ENCODE data around the gene SMIM17. TPM values are rescaled to one million over a fixed set of nuclear protein-coding genes. Genes with fewer than 3 reads are reported as not detected.

The SMIM17 gene
- total and polyA plus RNA-seq, 9 donors, result 0.85 to 2.6 (median 1.3) TPM

- no peaks in the 10 kb centered on the region for H3K4me1 ChIP-seq (ENCODE audit: control insufficient read depth, insufficient read depth, low read length)
- no peak overlapping the region for H3K27ac ChIP-seq (ENCODE audit: low read length)
- WGBS (ENCODE audit: insufficient coverage), result 5% methylated on average over 22 of the region's 25 CpGs
- H3K36me3 ChIP-seq (ENCODE audit: control insufficient read depth, insufficient read depth, low read length), result no peaks in the 10 kb centered on the region
- no peaks in the 10 kb centered on the region for H3K9me3 ChIP-seq (replicated peaks; ENCODE audit: control insufficient read depth, low read depth, low read length)
- no peak overlapping the region for H3K4me3 ChIP-seq (ENCODE audit: low read length)
- H3K27me3 ChIP-seq (ENCODE audit: control insufficient read depth, insufficient read depth, low read length), result peaks cover 23% of the 10 kb centered on the region
- no peak for DNase-seq
These were observed 549 bp downstream of the SMIM17 start for GRCh38 chr19:56643460-56643955.

- Histone ChIP-seq H3K4me3 (ENCODE audit: low read length) (no peak overlapping the region), H3K27me3 (ENCODE audit: control insufficient read depth, insufficient read depth, low read length) (no peaks in the 10 kb centered on the region), H3K9me3 (replicated peaks; ENCODE audit: control insufficient read depth, low read depth, low read length) (no peaks in the 10 kb centered on the region), H3K27ac (ENCODE audit: low read length) (no peak overlapping the region), H3K36me3 (ENCODE audit: control insufficient read depth, insufficient read depth, low read length) (no peaks in the 10 kb centered on the region), H3K4me1 (ENCODE audit: control insufficient read depth, insufficient read depth, low read length) (no peaks in the 10 kb centered on the region)
- DNase-seq, result no peak
- 57% methylated on average over 3 of the region's 3 CpGs for WGBS (ENCODE audit: insufficient coverage)
These were observed 11.2 kb downstream of the SMIM17 start for GRCh38 chr19:56654151-56654550.

- no peak for DNase-seq
- Histone ChIP-seq H3K36me3 (ENCODE audit: control insufficient read depth, insufficient read depth, low read length) (peaks cover 24% of the 10 kb centered on the region), H3K27me3 (ENCODE audit: control insufficient read depth, insufficient read depth, low read length) (no peaks in the 10 kb centered on the region), H3K9me3 (replicated peaks; ENCODE audit: control insufficient read depth, low read depth, low read length) (peaks cover 7% of the 10 kb centered on the region), H3K4me1 (ENCODE audit: control insufficient read depth, insufficient read depth, low read length) (no peaks in the 10 kb centered on the region), H3K27ac (ENCODE audit: low read length) (no peak overlapping the region), H3K4me3 (ENCODE audit: low read length) (no peak overlapping the region)
- 21% methylated on average over 24 of the region's 32 CpGs for WGBS (ENCODE audit: insufficient coverage)
These were observed 17.6 kb downstream of the SMIM17 start for GRCh38 chr19:56660381-56661107.

- Histone ChIP-seq H3K36me3 (ENCODE audit: control insufficient read depth, insufficient read depth, low read length) (peaks cover 24% of the 10 kb centered on the region), H3K4me3 (ENCODE audit: low read length) (no peak overlapping the region), H3K9me3 (replicated peaks; ENCODE audit: control insufficient read depth, low read depth, low read length) (peaks cover 7% of the 10 kb centered on the region), H3K4me1 (ENCODE audit: control insufficient read depth, insufficient read depth, low read length) (no peaks in the 10 kb centered on the region), H3K27me3 (ENCODE audit: control insufficient read depth, insufficient read depth, low read length) (no peaks in the 10 kb centered on the region), H3K27ac (ENCODE audit: low read length) (no peak overlapping the region)
- WGBS (ENCODE audit: insufficient coverage), result 92% methylated on average over 2 of the region's 3 CpGs
- DNase-seq, result no peak
These were observed 18.3 kb downstream of the SMIM17 start for GRCh38 chr19:56661248-56661647.

GRCh38 chr19:56663931-56664500, 21.1 kb downstream of the SMIM17 start:
- WGBS (ENCODE audit: insufficient coverage), result 74% methylated on average over 60 of the region's 60 CpGs
- Histone ChIP-seq H3K4me3 (ENCODE audit: low read length) (no peak overlapping the region), H3K36me3 (ENCODE audit: control insufficient read depth, insufficient read depth, low read length) (peaks cover 24% of the 10 kb centered on the region), H3K9me3 (replicated peaks; ENCODE audit: control insufficient read depth, low read depth, low read length) (peaks cover 7% of the 10 kb centered on the region), H3K27ac (ENCODE audit: low read length) (no peak overlapping the region), H3K4me1 (ENCODE audit: control insufficient read depth, insufficient read depth, low read length) (no peaks in the 10 kb centered on the region), H3K27me3 (ENCODE audit: control insufficient read depth, insufficient read depth, low read length) (no peaks in the 10 kb centered on the region)
- DNase-seq, result no peak

GRCh38 chr19:56664511-56664910, 21.6 kb downstream of the SMIM17 start:
- Histone ChIP-seq H3K9me3 (replicated peaks; ENCODE audit: control insufficient read depth, low read depth, low read length) (peaks cover 7% of the 10 kb centered on the region), H3K36me3 (ENCODE audit: control insufficient read depth, insufficient read depth, low read length) (peaks cover 24% of the 10 kb centered on the region), H3K4me1 (ENCODE audit: control insufficient read depth, insufficient read depth, low read length) (no peaks in the 10 kb centered on the region), H3K27me3 (ENCODE audit: control insufficient read depth, insufficient read depth, low read length) (no peaks in the 10 kb centered on the region), H3K4me3 (ENCODE audit: low read length) (no peak overlapping the region), H3K27ac (ENCODE audit: low read length) (no peak overlapping the region)
- WGBS (ENCODE audit: insufficient coverage), result 75% methylated on average over 43 of the region's 43 CpGs
- no peak for DNase-seq

GRCh38 chr19:56667311-56667870, 24.4 kb downstream of the SMIM17 start:
- 52% methylated on average over 2 of the region's 6 CpGs for WGBS (ENCODE audit: insufficient coverage)
- Histone ChIP-seq H3K4me3 (ENCODE audit: low read length) (no peak overlapping the region), H3K27ac (ENCODE audit: low read length) (no peak overlapping the region), H3K9me3 (replicated peaks; ENCODE audit: control insufficient read depth, low read depth, low read length) (no peaks in the 10 kb centered on the region), H3K36me3 (ENCODE audit: control insufficient read depth, insufficient read depth, low read length) (peaks cover 19% of the 10 kb centered on the region), H3K27me3 (ENCODE audit: control insufficient read depth, insufficient read depth, low read length) (no peaks in the 10 kb centered on the region), H3K4me1 (ENCODE audit: control insufficient read depth, insufficient read depth, low read length) (peaks cover 11% of the 10 kb centered on the region)
- DNase-seq, result no peak

GRCh38 chr19:56668676-56669075, 25.7 kb downstream of the SMIM17 start:
- DNase-seq, result no peak
- Histone ChIP-seq H3K4me3 (ENCODE audit: low read length) (no peak overlapping the region), H3K27me3 (ENCODE audit: control insufficient read depth, insufficient read depth, low read length) (no peaks in the 10 kb centered on the region), H3K9me3 (replicated peaks; ENCODE audit: control insufficient read depth, low read depth, low read length) (no peaks in the 10 kb centered on the region), H3K36me3 (ENCODE audit: control insufficient read depth, insufficient read depth, low read length) (peaks cover 11% of the 10 kb centered on the region), H3K4me1 (ENCODE audit: control insufficient read depth, insufficient read depth, low read length) (peaks cover 11% of the 10 kb centered on the region), H3K27ac (ENCODE audit: low read length) (no peak overlapping the region)
- WGBS (ENCODE audit: insufficient coverage), result 98% methylated on average over 7 of the region's 9 CpGs

GRCh38 chr19:56670401-56670960, 27.5 kb downstream of the SMIM17 start:
- H3K36me3 ChIP-seq (ENCODE audit: control insufficient read depth, insufficient read depth, low read length), result no peaks in the 10 kb centered on the region
- H3K4me1 ChIP-seq (ENCODE audit: control insufficient read depth, insufficient read depth, low read length), result peaks cover 11% of the 10 kb centered on the region
- H3K27ac ChIP-seq (ENCODE audit: low read length), result no peak overlapping the region
- no peaks in the 10 kb centered on the region for H3K9me3 ChIP-seq (replicated peaks; ENCODE audit: control insufficient read depth, low read depth, low read length)
- H3K4me3 ChIP-seq (ENCODE audit: low read length), result peak overlapping the region; percentile 69
- 87% methylated on average over 14 of the region's 17 CpGs for whole genome bisulfite sequencing (ENCODE audit: insufficient coverage)
- H3K27me3 ChIP-seq (ENCODE audit: control insufficient read depth, insufficient read depth, low read length), result no peaks in the 10 kb centered on the region
- no peak for DNase-seq

GRCh38 chr19:56670961-56671612, 28.1 kb downstream of the SMIM17 start:
- WGBS (ENCODE audit: insufficient coverage), result 36% methylated on average over 35 of the region's 35 CpGs

More at GRCh38 chr19:56670961-56671612, 28.1 kb downstream of the SMIM17 start:
- H3K27me3 ChIP-seq (ENCODE audit: control insufficient read depth, insufficient read depth, low read length), result no peaks in the 10 kb centered on the region
- H3K9me3 ChIP-seq (replicated peaks; ENCODE audit: control insufficient read depth, low read depth, low read length), result no peaks in the 10 kb centered on the region
- DNase-seq, result no peak
- H3K4me3 ChIP-seq (ENCODE audit: low read length), result peak overlapping the region; percentile 69
- H3K27ac ChIP-seq (ENCODE audit: low read length), result no peak overlapping the region
- H3K36me3 ChIP-seq (ENCODE audit: control insufficient read depth, insufficient read depth, low read length), result no peaks in the 10 kb centered on the region
- H3K4me1 ChIP-seq (ENCODE audit: control insufficient read depth, insufficient read depth, low read length), result peaks cover 11% of the 10 kb centered on the region
